HG02678 (cell line): Measurements from ENCODE around the gene EXD3.
"Not testable (repeated sequence)": the region's sequence is repeated elsewhere in the genome, so short reads cannot be mapped to it uniquely, and the experiment has no call there.

ENCODE experiments used
- ATAC-seq: cut with Tn5 transposase; IDR thresholded peaks from one replicate; pipeline ENCODE4 v1.9.1; 2021; ENCODE audit warnings: mild to moderate bottlenecking, moderate library complexity; ENCODE audit not compliant: unreplicated experiment

EXD3 gene

DNA sequence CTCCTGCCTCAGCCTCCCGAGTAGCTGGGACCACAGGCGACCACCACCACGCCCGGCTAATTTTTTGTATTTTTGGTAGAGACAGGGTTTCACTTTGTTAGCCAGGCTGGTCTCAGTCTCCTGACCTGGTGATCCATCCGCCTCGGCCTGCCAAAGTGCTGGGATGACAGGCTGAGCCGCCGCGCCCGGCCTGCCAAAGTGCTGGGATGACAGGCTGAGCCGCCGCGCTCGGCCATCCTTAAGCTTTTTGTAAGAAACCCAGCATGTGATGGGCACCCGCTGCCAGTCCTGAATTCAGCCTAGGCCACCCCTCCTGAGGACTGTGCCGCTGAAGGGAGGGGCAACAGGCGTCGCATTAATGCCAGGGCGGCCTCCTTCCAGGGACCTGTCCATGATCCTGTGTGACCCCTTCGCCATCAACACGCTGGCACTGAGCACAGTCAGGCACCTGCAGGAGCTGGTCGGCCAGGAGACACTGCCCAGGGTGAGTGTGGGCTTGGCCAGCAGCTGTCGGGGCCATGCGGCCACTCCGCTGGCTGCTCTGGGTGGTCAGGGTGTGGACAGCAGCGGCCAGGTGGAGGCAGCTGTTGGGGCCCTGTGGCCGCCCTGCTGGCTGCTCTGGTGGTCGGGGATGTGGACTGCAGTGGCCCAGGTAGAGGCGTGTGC, 157.3 kb downstream of the EXD3 start:
- ATAC-seq = no peak

DNA sequence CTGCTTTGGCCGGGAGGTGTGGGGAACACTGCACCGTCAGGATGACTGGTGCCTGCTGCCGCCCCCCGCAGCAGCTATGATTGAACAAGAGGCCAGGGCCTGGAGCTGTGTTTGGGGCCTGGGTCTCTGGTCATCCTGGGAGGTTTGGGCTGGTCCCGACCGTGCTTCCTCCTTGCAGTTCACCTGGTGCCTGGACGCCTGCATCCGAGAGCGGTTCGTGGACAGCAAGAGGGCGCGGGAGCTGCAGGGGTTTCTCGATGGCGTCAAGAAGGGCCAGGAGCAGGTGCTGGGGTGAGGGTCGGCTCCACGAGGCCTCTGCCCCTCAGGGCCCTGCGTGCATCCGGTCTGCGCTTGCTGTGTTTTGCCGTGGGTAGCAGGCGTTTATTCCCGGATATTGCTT, 158.9 kb downstream of the EXD3 start:
- ATAC-seq = no peak

DNA sequence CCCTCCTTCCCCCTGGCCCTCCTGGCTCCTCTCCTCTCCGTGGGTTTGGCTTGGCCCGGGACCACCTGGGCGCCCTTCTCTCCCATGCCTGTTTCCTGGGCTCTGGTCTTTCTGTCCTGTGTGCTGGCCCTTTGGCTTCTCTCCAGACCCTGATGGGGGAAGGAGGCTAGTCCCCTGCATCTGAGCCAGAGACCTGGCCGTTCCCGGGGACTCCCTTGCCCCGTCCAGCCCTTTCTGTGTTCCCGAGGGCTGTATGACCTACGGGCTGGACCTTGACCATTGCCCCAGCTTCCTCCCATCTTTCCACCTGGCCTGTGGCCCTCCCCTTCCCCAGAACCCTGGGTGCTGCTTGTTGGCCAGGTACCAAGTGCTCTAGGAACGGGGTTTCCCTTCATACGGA, 159.5 kb downstream of the EXD3 start:
- ATAC-seq = no peak

DNA sequence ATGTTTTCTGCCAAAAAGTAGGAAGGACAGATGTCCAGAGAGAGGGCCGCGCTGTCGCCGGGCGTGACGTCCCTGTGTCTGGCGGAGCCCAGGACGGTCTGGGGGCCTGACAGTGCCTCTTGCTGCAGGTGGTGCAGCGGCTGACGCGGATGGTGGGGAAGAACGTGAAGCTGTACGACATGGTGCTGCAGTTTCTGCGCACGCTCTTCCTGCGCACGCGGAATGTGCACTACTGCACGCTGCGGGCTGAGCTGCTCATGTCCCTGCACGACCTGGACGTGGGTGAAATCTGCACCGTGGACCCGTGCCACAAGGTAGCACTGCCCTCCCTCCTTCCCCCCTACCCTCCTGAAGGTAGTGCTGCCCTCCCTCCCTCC, 160.1 kb downstream of the EXD3 start:
- ATAC-seq = no peak

DNA sequence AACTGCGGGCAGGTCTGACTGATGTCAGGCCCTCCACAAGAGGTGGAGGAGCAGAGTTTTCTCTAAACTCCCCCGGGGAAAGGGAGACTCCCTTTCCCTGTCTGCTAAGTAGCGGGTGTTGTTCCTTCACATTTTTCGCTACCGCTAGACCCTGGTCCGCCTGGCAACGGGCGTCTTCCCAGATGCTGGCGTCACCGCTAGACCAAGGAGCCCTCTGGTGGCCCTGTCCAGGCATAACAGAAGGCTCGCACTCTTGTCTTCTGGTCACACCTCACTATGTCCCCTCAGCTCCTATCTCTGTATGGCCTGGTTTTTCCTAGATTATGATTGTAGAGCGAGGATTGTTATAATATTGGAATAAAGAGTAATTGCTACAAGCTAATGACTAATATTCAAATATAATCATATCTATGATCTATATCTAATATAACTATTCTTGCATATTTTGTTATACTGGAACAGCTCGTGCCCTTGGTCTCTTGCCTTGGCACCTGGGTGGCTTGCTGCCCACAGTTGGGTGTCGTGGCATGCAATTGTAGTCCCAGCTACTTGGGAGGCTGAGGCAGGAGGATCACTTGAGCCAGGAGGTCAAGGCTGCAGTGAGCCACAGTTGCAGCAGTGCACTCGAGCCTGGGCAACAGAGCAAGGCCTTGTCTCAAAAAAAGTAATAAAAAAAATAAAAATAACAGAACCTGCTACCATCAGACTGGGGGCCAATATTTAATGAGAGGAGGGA, 160.6 kb downstream of the EXD3 start:
- not testable (repeated sequence) for ATAC-seq
